Measurements from ENCODE around the gene MYBPC1.

MYBPC1 gene

GRCh38 chr12:101634724-101635123 is 40.0 kb downstream of the MYBPC1 start:
- TF ChIP-seq CTCF (IDR thresholded peaks at IDR 0.05) (no peak), ZFX (IDR thresholded peaks at IDR 0.05; ENCODE audit: borderline replicate concordance) (no peak)
- no peak overlapping the region for H3K27ac ChIP-seq

GRCh38 chr12:101637936-101638335 is 43.2 kb downstream of the MYBPC1 start:
- TF ChIP-seq CTCF (IDR thresholded peaks at IDR 0.05): no peak
- TF ChIP-seq ZFX (IDR thresholded peaks at IDR 0.05; ENCODE audit: borderline replicate concordance): no peak
- H3K27ac ChIP-seq: no peak overlapping the region

GRCh38 chr12:101642115-101643067 is 47.6 kb downstream of the MYBPC1 start:
- no peak for TF ChIP-seq ZFX (IDR thresholded peaks at IDR 0.05; ENCODE audit: borderline replicate concordance)
- TF ChIP-seq CTCF (IDR thresholded peaks at IDR 0.05): no peak

GRCh38 chr12:101647711-101648110 is 52.9 kb downstream of the MYBPC1 start:
- TF ChIP-seq CTCF (IDR thresholded peaks at IDR 0.05) (no peak), ZFX (IDR thresholded peaks at IDR 0.05; ENCODE audit: borderline replicate concordance) (no peak)
- H3K27ac ChIP-seq: no peak overlapping the region

More at GRCh38 chr12:101642115-101643067, 47.6 kb downstream of the MYBPC1 start:
- H3K27ac ChIP-seq: no peak overlapping the region

GRCh38 chr12:101648195-101648594 is 53.4 kb downstream of the MYBPC1 start:
- H3K27ac ChIP-seq: no peak overlapping the region
- TF ChIP-seq CTCF (IDR thresholded peaks at IDR 0.05) (no peak), ZFX (IDR thresholded peaks at IDR 0.05; ENCODE audit: borderline replicate concordance) (no peak)

GRCh38 chr12:101650346-101651117 is 55.8 kb downstream of the MYBPC1 start:
- H3K27ac ChIP-seq: no peak overlapping the region
- TF ChIP-seq CTCF (IDR thresholded peaks at IDR 0.05): no peak
- no peak for TF ChIP-seq ZFX (IDR thresholded peaks at IDR 0.05; ENCODE audit: borderline replicate concordance)
